Testis (tissue), 3 donors: ENCODE data around the gene KRTAP5-6. TPM values are rescaled to one million over a fixed set of nuclear protein-coding genes. Genes with fewer than 3 reads are reported as not detected.

ENCODE experiments used
- DNase-seq: peaks from one replicate; pipeline ENCODE4 v3.0.0-alpha.2; 2019
- H3K27ac ChIP-seq, 2 donors: fragments of 200-600 bp; sonication (generic); one replicate each; pipeline ENCODE4 v1.5.1; 2019
- H3K27me3 ChIP-seq: fragments of 200-600 bp; sonication (generic); one replicate; pipeline ENCODE4 v1.5.1; 2019
- H3K36me3 ChIP-seq: fragments of 200-600 bp; sonication (generic); one replicate; pipeline ENCODE4 v1.5.1; 2017; ENCODE audit warnings: low read depth; ENCODE audit errors: missing control alignments
- H3K4me1 ChIP-seq: fragments of 200-600 bp; sonication (generic); one replicate; pipeline ENCODE4 v1.5.1; 2019
- H3K4me3 ChIP-seq, 2 donors: fragments of 200-600 bp; sonication (generic); one replicate each; pipeline ENCODE4 v1.5.1; 2017 to 2019
- H3K9me3 ChIP-seq: fragments of 200-600 bp; sonication (generic); one replicate; pipeline ENCODE4 v1.5.1; 2017
- CTCF ChIP-seq, 3 experiments: fragments of 450-650 bp in 2 of 3; fragments of 200-600 bp in 1 of 3; sonication (generic) in 1 of 3; IDR thresholded peaks; one replicate each; pipeline ENCODE4 v1.5.1; 2016 to 2019; ENCODE audit warnings: antibody characterized with exemption in 3 of 3, mild to moderate bottlenecking in 2 of 3, moderate library complexity in 1 of 3
- POLR2A ChIP-seq: fragments of 450-650 bp; IDR thresholded peaks from one replicate; pipeline ENCODE4 v1.6.1; 2017; ENCODE audit warnings: antibody characterized with exemption, mild to moderate bottlenecking, moderate library complexity
- WGBS, 2 donors: methylation state at CpG; one replicate each; pipeline ENCODE4 v1.1.5; 2018; 5-methylcytosine and 5-hydroxymethylcytosine counted together
- intact Hi-C: fragments of 100-400 bp; cut with DNase I; formaldehyde crosslinking; loops from one replicate; pipeline ENCODE4 v1.15.1; 2023; ENCODE audit warnings: low total_unique reads
- polyA plus RNA-seq: library from polyadenylated mRNA; stranded (reverse); fragments of 350-450 nt; fragmentation: Illumina TruSeq; extraction: RNeasy Lipid Tissue Mini Kit (QIAGEN cat#74804); gene quantifications from one replicate; pipeline ENCODE4 v1.2.3, GENCODE V29; 2014; ENCODE audit warnings: low read depth, low replicate concordance; ENCODE audit not compliant: insufficient read depth
- total RNA-seq, 2 donors: library from RNA; depleted of rRNA; stranded (reverse); fragments of >200 nt; gene quantifications; one replicate each; pipeline ENCODE4 v1.2.3, GENCODE V29; 2016

KRTAP5-6 gene
- total and polyA plus RNA-seq, 3 donors from 2014 or later, result not detected

DNA sequence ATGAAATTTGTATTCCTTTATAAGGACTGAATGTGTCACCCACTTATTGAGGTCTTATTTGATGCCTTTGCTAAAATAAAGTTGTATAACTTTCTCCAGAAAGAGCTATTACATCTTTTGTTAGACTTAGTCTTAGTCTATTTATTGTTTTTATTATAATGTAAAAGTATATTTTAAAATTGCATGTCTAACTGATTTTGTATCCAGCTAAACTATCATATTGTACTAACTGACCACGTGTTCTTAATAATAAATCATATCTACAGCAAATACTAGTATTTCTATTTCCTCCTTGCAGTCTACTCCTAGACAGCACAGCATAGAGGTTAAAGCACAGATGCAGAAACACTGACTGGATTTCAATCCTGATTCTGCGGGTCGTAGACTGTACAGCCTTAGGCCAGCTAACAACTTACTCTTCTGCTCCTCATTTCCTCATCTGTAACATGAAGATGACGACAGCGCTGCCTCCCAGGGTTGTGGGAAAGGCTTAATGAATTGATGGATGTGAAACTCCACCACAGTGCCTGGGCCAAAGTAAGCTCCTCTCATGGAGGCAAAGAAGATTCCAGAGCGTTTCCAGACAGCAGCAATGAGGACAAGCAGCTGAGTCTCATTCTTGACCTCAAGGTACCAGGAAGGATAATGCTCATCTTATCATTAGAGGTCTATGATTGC lies 40.2 kb downstream of the KRTAP5-6 start:
- no peak overlapping the region for H3K4me3 ChIP-seq
- intact Hi-C loops, result no loop called here
- H3K4me1 ChIP-seq, result no peaks in the 10 kb centered on the region
- H3K36me3 ChIP-seq, result no peaks in the 10 kb centered on the region
- no peaks in the 10 kb centered on the region for H3K27me3 ChIP-seq
- H3K27ac ChIP-seq, result no peak overlapping the region
- WGBS, 2 donors, result 86 to 90% methylated on average over 6 of the region's 6 CpGs
- TF ChIP-seq CTCF (IDR thresholded peaks at IDR 0.05) (no peak), POLR2A (no peak)
- no peak for DNase-seq
- no peaks in the 10 kb centered on the region for H3K9me3 ChIP-seq

DNA sequence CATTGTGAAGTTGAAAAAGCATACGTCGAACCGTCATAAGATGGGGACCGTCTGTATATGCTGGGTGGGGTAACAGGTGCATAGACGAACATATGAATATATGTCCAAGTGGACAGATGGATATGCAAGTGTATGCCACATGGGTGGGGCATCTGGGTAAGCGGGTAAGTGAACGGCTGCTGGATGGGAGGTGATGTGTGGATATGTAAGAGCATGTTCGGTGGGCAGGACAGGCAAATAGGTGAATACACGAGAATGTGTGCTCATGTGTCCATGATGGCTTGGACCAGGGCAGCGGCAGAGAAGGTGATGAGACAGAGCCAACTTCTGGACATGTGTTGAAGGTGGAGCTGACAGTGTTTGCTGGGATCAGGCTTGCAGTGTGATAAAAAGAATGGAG lies 41.4 kb downstream of the KRTAP5-6 start:
- no peak for TF ChIP-seq CTCF (IDR thresholded peaks at IDR 0.05)
- no peak for TF ChIP-seq POLR2A
- 93 to 94% methylated on average over 10 of the region's 10 CpGs for WGBS, 2 donors
- Histone ChIP-seq H3K4me1 (no peaks in the 10 kb centered on the region), H3K27ac (no peak overlapping the region), H3K4me3 (no peak overlapping the region), H3K27me3 (no peaks in the 10 kb centered on the region), H3K9me3 (no peaks in the 10 kb centered on the region), H3K36me3 (no peaks in the 10 kb centered on the region)
- intact Hi-C loops, result no loop called here
- no peak for DNase-seq

DNA sequence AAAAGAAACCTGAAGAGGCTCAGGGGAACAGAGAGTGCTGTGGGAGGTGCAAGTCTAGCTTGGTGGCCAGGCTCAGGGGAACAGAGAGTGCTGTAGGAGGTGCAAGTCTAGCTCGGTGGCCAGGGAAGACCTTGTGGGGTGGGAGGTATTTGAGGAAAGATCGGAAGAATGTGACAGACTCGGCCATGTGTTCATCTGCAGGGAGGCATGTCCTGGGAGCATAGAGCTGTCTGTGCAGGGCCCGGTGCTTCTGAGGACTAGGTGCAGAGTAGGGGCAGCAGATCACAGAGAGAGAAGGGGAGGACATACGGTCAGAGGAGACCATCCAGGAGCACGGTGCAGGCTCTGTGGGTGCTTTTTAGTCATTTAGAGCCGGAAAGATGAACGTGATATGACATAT lies 42.6 kb downstream of the KRTAP5-6 start:
- H3K36me3 ChIP-seq, result no peaks in the 10 kb centered on the region
- H3K27me3 ChIP-seq, result no peaks in the 10 kb centered on the region
- whole genome bisulfite sequencing, 2 donors, result 53 to 65% methylated on average over 8 of the region's 8 CpGs
- H3K9me3 ChIP-seq, result no peaks in the 10 kb centered on the region
- H3K27ac ChIP-seq, result no peak overlapping the region
- no peak overlapping the region for H3K4me3 ChIP-seq
- TF ChIP-seq POLR2A (no peak), CTCF (IDR thresholded peaks at IDR 0.05) (no peak)
- no peak for DNase-seq
- H3K4me1 ChIP-seq, result peaks cover 7% of the 10 kb centered on the region
- intact Hi-C loops, result no loop called here

- no peak for TF ChIP-seq POLR2A
- intact Hi-C loops, result no loop called here
- no peak for DNase-seq
- H3K4me3 ChIP-seq, result no peak overlapping the region
- no peak overlapping the region for H3K27ac ChIP-seq
- no peaks in the 10 kb centered on the region for H3K9me3 ChIP-seq
- no peaks in the 10 kb centered on the region for H3K27me3 ChIP-seq
- H3K36me3 ChIP-seq, result no peaks in the 10 kb centered on the region
- WGBS, 2 donors, result 82 to 83% methylated on average over 8 of the region's 8 CpGs
- H3K4me1 ChIP-seq, result peaks cover 12% of the 10 kb centered on the region
Measured at GRCh38 chr11:1740786-1741530, 44.0 kb downstream of the KRTAP5-6 start.

GRCh38 chr11:1741741-1742140 lies 44.7 kb downstream of the KRTAP5-6 start:
- intact Hi-C loops, result no loop called here
- DNase-seq, result no peak
- Histone ChIP-seq H3K9me3 (no peaks in the 10 kb centered on the region), H3K27me3 (no peaks in the 10 kb centered on the region), H3K36me3 (no peaks in the 10 kb centered on the region), H3K27ac (no peak overlapping the region), H3K4me3 (no peak overlapping the region), H3K4me1 (peaks cover 12% of the 10 kb centered on the region)
- 81 to 86% methylated on average over 4 of the region's 4 CpGs for whole genome bisulfite sequencing, 2 donors
- TF ChIP-seq CTCF (IDR thresholded peaks at IDR 0.05), result no peak
- TF ChIP-seq POLR2A, result no peak
